Endothelial cell of umbilical vein (primary cell): ENCODE measurements around the gene KXD1. TPM values are rescaled to one million over a fixed set of nuclear protein-coding genes. Genes with fewer than 3 reads are reported as not detected.

ENCODE experiments used
- BruUV-seq: library from RNA; stranded (reverse); fragments of 400-500 nt; replicated peaks from 2 replicates; lab custom pipeline; 2021; lab: Mats Ljungman, UMichigan
- CTCF ChIA-PET: fragments of 300-600, 350-600 bp; sonication (Branson Sonifier 250); formaldehyde crosslinking; loops from one replicate; lab custom pipeline; 2021; ENCODE audit warnings: antibody characterized with exemption, inconsistent platforms; lab: Charles Lee
- POLR2A ChIA-PET: fragments of 300-600, 350-600 bp; sonication (Branson Sonifier 250); formaldehyde crosslinking; loops from one replicate; lab custom pipeline; 2021; ENCODE audit warnings: antibody characterized with exemption, inconsistent platforms; lab: Charles Lee
- DNase-seq: peaks from one replicate; pipeline ENCODE4 v3.0.0-alpha.2; 2011; ENCODE audit warnings: low read depth, low spot score
- FAIRE-seq: peaks from 2 replicates; lab custom pipeline; 2011; peaks lifted over from hg19 to GRCh38; lab: Jason Lieb, UNC
- H2AFZ ChIP-seq: 2 replicates; pipeline ENCODE4 v1.6.0; 2012; ENCODE audit warnings: low read depth, low read length, control low read depth, inconsistent platforms
- H3K27ac ChIP-seq: 2 replicates; pipeline ENCODE4 v1.5.1; 2011; ENCODE audit warnings: low read depth, mild to moderate bottlenecking, control low read depth, low read length, moderate library complexity; ENCODE audit not compliant: insufficient read depth
- H3K27me3 ChIP-seq, 2 experiments: 2 replicates each; pipeline versions ENCODE4 v1.6.0 to v1.6.1; 2011; ENCODE audit warnings: low read length in 2 of 2, mixed read lengths in 1 of 2; ENCODE audit not compliant: control insufficient read depth in 2 of 2, insufficient read depth in 2 of 2
- H3K36me3 ChIP-seq, 2 experiments: 2 replicates in 1 of 2; 3 replicates in 1 of 2; pipeline ENCODE4 v1.5.1; 2011; ENCODE audit warnings: low read length in 2 of 2, mild to moderate bottlenecking in 1 of 2, moderate library complexity in 1 of 2; ENCODE audit not compliant: control insufficient read depth in 2 of 2, insufficient read depth in 2 of 2; ENCODE audit errors: extremely low read depth in 1 of 2
- H3K4me1 ChIP-seq: 3 replicates; pipeline ENCODE4 v1.5.1; 2011; ENCODE audit warnings: mild to moderate bottlenecking, low read length; ENCODE audit not compliant: control insufficient read depth, insufficient read depth; ENCODE audit errors: extremely low read depth
- H3K4me2 ChIP-seq: 2 replicates; pipeline ENCODE4 v1.6.1; 2011; ENCODE audit warnings: low read length, control low read depth, mixed read lengths; ENCODE audit not compliant: insufficient read depth
- H3K4me3 ChIP-seq, 3 experiments: fragments of 200-600 bp in 1 of 3; sonication (generic), shearing (Covaris generic) in 1 of 3; replicated peaks in 1 of 3; 2 replicates each; pipeline ENCODE4 v1.5.1; 2011 to 2016; ENCODE audit warnings: control low read depth in 3 of 3, low read length in 3 of 3, mild to moderate bottlenecking in 2 of 3, inconsistent platforms in 1 of 3, low read depth in 1 of 3, moderate library complexity in 1 of 3; ENCODE audit not compliant: insufficient read depth in 1 of 3
- H3K79me2 ChIP-seq: 2 replicates; pipeline ENCODE4 v1.6.0; 2012; ENCODE audit warnings: low read length, inconsistent platforms; ENCODE audit not compliant: control insufficient read depth, insufficient read depth
- H3K9ac ChIP-seq: replicated peaks from 2 replicates; pipeline ENCODE3; 2011; ENCODE audit warnings: low read length, control low read depth; ENCODE audit not compliant: insufficient read depth; ENCODE audit errors: extremely low read depth
- H3K9me1 ChIP-seq: replicated peaks from 3 replicates; pipeline ENCODE4 v1.6.0; 2011; ENCODE audit warnings: mild to moderate bottlenecking, low read length; ENCODE audit not compliant: control insufficient read depth, insufficient read depth; ENCODE audit errors: extremely low read depth
- H3K9me3 ChIP-seq: replicated peaks from 2 replicates; pipeline ENCODE4 v1.5.1; 2012; ENCODE audit warnings: low read length, inconsistent platforms; ENCODE audit not compliant: control insufficient read depth, insufficient read depth
- H4K20me1 ChIP-seq: replicated peaks from 2 replicates; pipeline ENCODE3; 2011; ENCODE audit warnings: mild to moderate bottlenecking, low read length; ENCODE audit not compliant: control insufficient read depth, insufficient read depth; ENCODE audit errors: extremely low read depth
- EZH2 ChIP-seq: IDR thresholded peaks from 2 replicates; pipeline ENCODE4 v1.6.1; 2012; ENCODE audit warnings: borderline replicate concordance, low read depth, mild to moderate bottlenecking, moderate library complexity, low read length, inconsistent platforms; ENCODE audit not compliant: severe bottlenecking
- FOS ChIP-seq: IDR thresholded peaks from 2 replicates; pipeline ENCODE4 v1.6.1; 2011; ENCODE audit warnings: mild to moderate bottlenecking, low read length, moderate library complexity, borderline replicate concordance; ENCODE audit not compliant: insufficient read depth
- GATA2 ChIP-seq: IDR thresholded peaks from 2 replicates; pipeline ENCODE4 v1.7.0; 2011; ENCODE audit warnings: low read depth, mild to moderate bottlenecking, moderate library complexity, mixed read lengths, low read length; ENCODE audit not compliant: insufficient read length, insufficient read depth
- JUN ChIP-seq: IDR thresholded peaks from 2 replicates; pipeline ENCODE4 v1.6.1; 2011; ENCODE audit warnings: borderline replicate concordance, low read depth; ENCODE audit not compliant: insufficient read length, insufficient read depth
- MYC ChIP-seq: IDR thresholded peaks from one replicate; pipeline ENCODE4 v1.6.1; 2011; ENCODE audit warnings: mild to moderate bottlenecking, low read depth, low read length
- POLR2A ChIP-seq: IDR thresholded peaks from 2 replicates; pipeline ENCODE4 v1.6.1; 2012; ENCODE audit warnings: low read depth, mild to moderate bottlenecking, control low read depth, low read length
- POLR2AphosphoS5 ChIP-seq: IDR thresholded peaks from 2 replicates; pipeline ENCODE4 v1.6.1; 2012; ENCODE audit warnings: low read depth, mild to moderate bottlenecking, control low read depth, low read length, moderate library complexity; ENCODE audit not compliant: insufficient read depth
- dilution Hi-C: fragments of 300-500 bp; cut with MboI; formaldehyde crosslinking; loops from one replicate; pipeline ENCODE4 v1.15.0; 2019; ENCODE audit warnings: low sequenced_read_pairs; ENCODE audit not compliant: extremely low pct_ligation_motif_present
- intact Hi-C: fragments of 100-400 bp; cut with micrococcal nuclease; formaldehyde crosslinking; loops from one replicate; pipeline ENCODE4 v1.10.0; 2022
- polyA plus RNA-seq, 4 experiments: library from polyadenylated mRNA; depleted of rRNA in 3 of 4; stranded (reverse) in 3 of 4; unstranded in 1 of 4; fragments of >200 nt; gene quantifications; 2 replicates each; pipeline versions ENCODE4 v1.2.1 to v1.2.3, GENCODE V29; 2011 to 2012; ENCODE audit warnings: missing spikeins in 1 of 4
- total RNA-seq: library from RNA; stranded (reverse); gene quantifications from 2 replicates; pipeline ENCODE4 v1.2.3, GENCODE V29; 2021
- TF ChIP-seq, protein P1 (sequence below): IDR thresholded peaks from 2 replicates; pipeline ENCODE4 v1.6.1; 2011; ENCODE audit not compliant: insufficient read depth, insufficient read length
- TF ChIP-seq, protein P2 (sequence below), 2 donors: IDR thresholded peaks; 1 replicate in 1 of 2; 2 replicates in 1 of 2; pipeline ENCODE4 v1.5.1; 2011; ENCODE audit warnings: low read length in 2 of 2, mild to moderate bottlenecking in 2 of 2, moderate library complexity in 2 of 2, control low read depth in 1 of 2, inconsistent platforms in 1 of 2, low read depth in 1 of 2; ENCODE audit not compliant: insufficient read depth in 1 of 2; ENCODE audit errors: extremely low read depth in 1 of 2

KXD1 gene
- total and polyA plus RNA-seq, 2 donors (not counting 3 experiments of a cell fraction or from before 2014, with no cell fraction given), result 134 to 186 TPM

DNA sequence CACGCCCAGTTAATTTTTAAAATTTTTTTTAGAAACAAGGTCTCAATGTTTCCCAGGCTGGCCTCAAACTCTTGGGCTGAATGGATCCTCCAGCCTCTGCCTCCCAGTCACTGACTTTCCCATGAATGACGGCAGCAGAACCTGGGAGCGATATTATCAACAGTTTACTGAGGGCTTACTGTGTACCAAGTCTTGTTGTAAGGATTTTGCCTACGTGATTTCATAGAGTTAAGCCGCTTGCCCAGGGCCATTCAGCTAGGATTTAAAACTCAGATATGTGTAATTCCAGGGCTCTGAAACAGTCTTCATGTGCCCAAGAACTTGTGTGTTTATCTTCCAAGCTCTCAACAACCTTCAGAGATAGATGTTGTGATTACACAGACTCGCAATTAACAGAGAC is 6.0 kb upstream of the KXD1 start:
- POLR2A ChIA-PET, result interaction anchor here (0.6 kb wide), 2 partner anchors 37 to 70 kb away, joined by 3 to 4 read pairs; no protein-coding TSS in a partner anchor
- Histone ChIP-seq H3K36me3 (no peaks in the 10 kb centered on the region), H3K27ac (no peak overlapping the region), H3K4me1 (no peaks in the 10 kb centered on the region), H2AFZ (no peak overlapping the region), H4K20me1 (no peaks in the 10 kb centered on the region), H3K27me3 (no peaks in the 10 kb centered on the region), H3K9me1 (no peaks in the 10 kb centered on the region), H3K4me3 (no peak overlapping the region), H3K79me2 (no peaks in the 10 kb centered on the region), H3K9ac (no peak overlapping the region), H3K9me3 (no peaks in the 10 kb centered on the region), H3K4me2 (no peak overlapping the region)
- no TSS peak for BruUV-seq
- CTCF ChIA-PET, result interaction anchor here (0.9 kb wide), 1 partner anchor 31 kb away, joined by 3 read pairs; no protein-coding TSS in a partner anchor
- no peak for DNase-seq
- no peak for FAIRE-seq
- intact Hi-C loops (no loop called here), dilution Hi-C loops (no loop called here)
- TF ChIP-seq FOS, result no peak
- no peak for TF ChIP-seq POLR2A
- TF ChIP-seq JUN, result no peak
- TF ChIP-seq, protein P1, sequence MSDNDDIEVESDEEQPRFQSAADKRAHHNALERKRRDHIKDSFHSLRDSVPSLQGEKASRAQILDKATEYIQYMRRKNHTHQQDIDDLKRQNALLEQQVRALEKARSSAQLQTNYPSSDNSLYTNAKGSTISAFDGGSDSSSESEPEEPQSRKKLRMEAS, result no peak
- TF ChIP-seq, protein P2, sequence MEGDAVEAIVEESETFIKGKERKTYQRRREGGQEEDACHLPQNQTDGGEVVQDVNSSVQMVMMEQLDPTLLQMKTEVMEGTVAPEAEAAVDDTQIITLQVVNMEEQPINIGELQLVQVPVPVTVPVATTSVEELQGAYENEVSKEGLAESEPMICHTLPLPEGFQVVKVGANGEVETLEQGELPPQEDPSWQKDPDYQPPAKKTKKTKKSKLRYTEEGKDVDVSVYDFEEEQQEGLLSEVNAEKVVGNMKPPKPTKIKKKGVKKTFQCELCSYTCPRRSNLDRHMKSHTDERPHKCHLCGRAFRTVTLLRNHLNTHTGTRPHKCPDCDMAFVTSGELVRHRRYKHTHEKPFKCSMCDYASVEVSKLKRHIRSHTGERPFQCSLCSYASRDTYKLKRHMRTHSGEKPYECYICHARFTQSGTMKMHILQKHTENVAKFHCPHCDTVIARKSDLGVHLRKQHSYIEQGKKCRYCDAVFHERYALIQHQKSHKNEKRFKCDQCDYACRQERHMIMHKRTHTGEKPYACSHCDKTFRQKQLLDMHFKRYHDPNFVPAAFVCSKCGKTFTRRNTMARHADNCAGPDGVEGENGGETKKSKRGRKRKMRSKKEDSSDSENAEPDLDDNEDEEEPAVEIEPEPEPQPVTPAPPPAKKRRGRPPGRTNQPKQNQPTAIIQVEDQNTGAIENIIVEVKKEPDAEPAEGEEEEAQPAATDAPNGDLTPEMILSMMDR (IDR thresholded peaks at IDR 0.05; ENCODE audit: extremely low read depth in 1 of 2, insufficient read depth in 1 of 2, low read depth in 1 of 2, low read length in 2 of 2), result no peak
- TF ChIP-seq POLR2AphosphoS5, result no peak
- no peak for TF ChIP-seq GATA2
- TF ChIP-seq MYC, result no peak
- no peak for TF ChIP-seq EZH2
